Peyer's patch (tissue), 4 donors: ENCODE results near the gene ARL4A. TPM values are rescaled to one million over a fixed set of nuclear protein-coding genes. Genes with fewer than 3 reads are reported as not detected.
A peak's percentile ranks its signal among the peaks of the same experiment; 100 is the strongest.
"Not testable (repeated sequence)": the region's sequence is repeated elsewhere in the genome, so short reads cannot be mapped to it uniquely, and the experiment has no call there.

Experiments
- DNase-seq, 3 donors: peaks; one replicate each; pipeline ENCODE4 v3.0.0-alpha.2; 2017 to 2019
- H3K27ac ChIP-seq, 4 donors: fragments of 200-600 bp; sonication (generic); one replicate each; pipeline ENCODE4 v1.5.1; 2016 to 2019
- H3K27me3 ChIP-seq, 2 donors: fragments of 200-600 bp; sonication (generic); one replicate each; pipeline ENCODE4 v1.5.1; 2019
- H3K36me3 ChIP-seq, 3 donors: fragments of 200-600 bp; sonication (generic); one replicate each; pipeline ENCODE4 v1.5.1; 2016 to 2019
- H3K4me1 ChIP-seq, 4 donors: fragments of 200-600 bp; sonication (generic); one replicate each; pipeline ENCODE4 v1.5.1; 2016 to 2019
- H3K4me3 ChIP-seq, 4 donors: fragments of 200-600 bp; sonication (generic); 1 replicate in 3 of 4; 2 replicates in 1 of 4; pipeline ENCODE4 v1.5.1; 2016 to 2019; ENCODE audit warnings: mild to moderate bottlenecking in 1 of 4
- H3K9me3 ChIP-seq, 4 donors: fragments of 200-600 bp; sonication (generic); one replicate each; pipeline ENCODE4 v1.5.1; 2016 to 2019; ENCODE audit warnings: mild to moderate bottlenecking in 1 of 4
- POLR2A ChIP-seq, 2 donors: fragments of 450-650 bp; IDR thresholded peaks; one replicate each; pipeline ENCODE4 v1.5.1; 2017; ENCODE audit warnings: antibody characterized with exemption in 2 of 2, mild to moderate bottlenecking in 2 of 2, moderate library complexity in 2 of 2
- total RNA-seq, 4 donors: library from RNA; depleted of rRNA; stranded (reverse); fragments of >200 nt; gene quantifications; one replicate each; pipeline ENCODE4 v1.1.0, GENCODE V29; 2016
- TF ChIP-seq, protein P1 (sequence below), 6 experiments: fragments of 450-650 bp in 4 of 6; fragments of 200-600 bp in 2 of 6; sonication (generic) in 1 of 6; IDR thresholded peaks; one replicate each; pipeline ENCODE4 v1.5.1; 2017 to 2019; ENCODE audit warnings: antibody characterized with exemption in 6 of 6, mild to moderate bottlenecking in 3 of 6, moderate library complexity in 1 of 6

ARL4A gene
- total RNA-seq, 4 donors from 2014 or later, result 35.5 to 112 (median 85.6) TPM

GRCh38 chr7:12642508-12642907 is 44.9 kb upstream of the ARL4A start:
- Histone ChIP-seq H3K4me1 (no peaks in the 10 kb centered on the region), H3K9me3 (no peaks in the 10 kb centered on the region), H3K27me3 (no peaks in the 10 kb centered on the region), H3K36me3 (peaks cover 0 to 50% (median 0%) of the 10 kb centered on the region in 3 donors), H3K27ac (no peak overlapping the region), H3K4me3 (no peak overlapping the region)
- DNase-seq, result no peak
- TF ChIP-seq POLR2A (IDR thresholded peaks at IDR 0.05), result no peak

GRCh38 chr7:12643001-12643643 is 44.3 kb upstream of the ARL4A start:
- H3K27ac ChIP-seq, result no peak overlapping the region

GRCh38 chr7:12643644-12644043 is 43.8 kb upstream of the ARL4A start:
- H3K27ac ChIP-seq, result no peak overlapping the region
- no peaks in the 10 kb centered on the region for H3K4me1 ChIP-seq
- TF ChIP-seq, protein P1, sequence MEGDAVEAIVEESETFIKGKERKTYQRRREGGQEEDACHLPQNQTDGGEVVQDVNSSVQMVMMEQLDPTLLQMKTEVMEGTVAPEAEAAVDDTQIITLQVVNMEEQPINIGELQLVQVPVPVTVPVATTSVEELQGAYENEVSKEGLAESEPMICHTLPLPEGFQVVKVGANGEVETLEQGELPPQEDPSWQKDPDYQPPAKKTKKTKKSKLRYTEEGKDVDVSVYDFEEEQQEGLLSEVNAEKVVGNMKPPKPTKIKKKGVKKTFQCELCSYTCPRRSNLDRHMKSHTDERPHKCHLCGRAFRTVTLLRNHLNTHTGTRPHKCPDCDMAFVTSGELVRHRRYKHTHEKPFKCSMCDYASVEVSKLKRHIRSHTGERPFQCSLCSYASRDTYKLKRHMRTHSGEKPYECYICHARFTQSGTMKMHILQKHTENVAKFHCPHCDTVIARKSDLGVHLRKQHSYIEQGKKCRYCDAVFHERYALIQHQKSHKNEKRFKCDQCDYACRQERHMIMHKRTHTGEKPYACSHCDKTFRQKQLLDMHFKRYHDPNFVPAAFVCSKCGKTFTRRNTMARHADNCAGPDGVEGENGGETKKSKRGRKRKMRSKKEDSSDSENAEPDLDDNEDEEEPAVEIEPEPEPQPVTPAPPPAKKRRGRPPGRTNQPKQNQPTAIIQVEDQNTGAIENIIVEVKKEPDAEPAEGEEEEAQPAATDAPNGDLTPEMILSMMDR (IDR thresholded peaks at IDR 0.05), result no peak
- TF ChIP-seq POLR2A (IDR thresholded peaks at IDR 0.05), result no peak

More at GRCh38 chr7:12643001-12643643, 44.3 kb upstream of the ARL4A start:
- Histone ChIP-seq H3K36me3 (peaks cover 0 to 50% (median 0%) of the 10 kb centered on the region in 3 donors), H3K27me3 (no peaks in the 10 kb centered on the region), H3K4me1 (no peaks in the 10 kb centered on the region), H3K4me3 (no peak overlapping the region), H3K9me3 (no peaks in the 10 kb centered on the region)
- no peak for DNase-seq
- TF ChIP-seq POLR2A (IDR thresholded peaks at IDR 0.05), result no peak
- TF ChIP-seq, protein P1 (IDR thresholded peaks at IDR 0.05), result no peak

DNA sequence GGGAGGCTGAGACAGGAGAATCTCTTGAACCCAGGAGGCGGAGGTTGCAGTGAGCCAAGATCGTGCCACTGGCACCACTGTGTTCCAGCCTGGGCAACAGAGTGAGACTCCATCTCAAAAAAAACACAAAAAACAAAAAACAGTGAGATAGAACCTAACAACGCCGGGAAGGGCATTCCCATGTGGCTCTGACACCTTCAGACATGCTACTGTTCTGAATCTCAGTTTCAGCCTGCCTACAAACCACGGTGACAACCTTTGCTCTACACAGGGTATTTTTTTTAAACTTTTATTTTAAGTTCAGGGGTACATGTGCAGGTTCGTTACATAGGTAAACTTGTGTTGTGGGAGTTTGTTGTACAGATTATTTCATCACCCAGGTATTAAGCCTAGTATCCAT is 42.2 kb upstream of the ARL4A start:
- H3K9me3 ChIP-seq, H3K4me3 ChIP-seq, DNase-seq, H3K27ac ChIP-seq, H3K4me1 ChIP-seq, H3K27me3 ChIP-seq: not testable (repeated sequence)
- peaks cover 0 to 40% (median 0%) of the 10 kb centered on the region in 3 donors for H3K36me3 ChIP-seq

More at GRCh38 chr7:12643644-12644043, 43.8 kb upstream of the ARL4A start:
- Histone ChIP-seq H3K4me3 (no peak overlapping the region), H3K9me3 (no peaks in the 10 kb centered on the region), H3K36me3 (peaks cover 0 to 50% (median 0%) of the 10 kb centered on the region in 3 donors), H3K27me3 (no peaks in the 10 kb centered on the region)
- DNase-seq, result no peak

- H3K4me1 ChIP-seq, result no peaks in the 10 kb centered on the region
- TF ChIP-seq POLR2A (IDR thresholded peaks at IDR 0.05), result no peak
- TF ChIP-seq, protein P1 (IDR thresholded peaks at IDR 0.05), result no peak
- H3K4me3 ChIP-seq, result no peak overlapping the region
Observed at GRCh38 chr7:12646139-12646538, 41.3 kb upstream of the ARL4A start.

GRCh38 chr7:12647364-12648219 is 39.8 kb upstream of the ARL4A start:
- no peaks in the 10 kb centered on the region for H3K27me3 ChIP-seq
- no peaks in the 10 kb centered on the region for H3K4me1 ChIP-seq
- no peaks in the 10 kb centered on the region for H3K9me3 ChIP-seq
- H3K4me3 ChIP-seq, result no peak overlapping the region
- H3K27ac ChIP-seq, result no peak overlapping the region
- TF ChIP-seq, protein P1 (IDR thresholded peaks at IDR 0.05), result no peak
- no peak for TF ChIP-seq POLR2A (IDR thresholded peaks at IDR 0.05)
- peaks cover 0 to 34% (median 0%) of the 10 kb centered on the region in 3 donors for H3K36me3 ChIP-seq
- peak in 1 of 3 donors; percentile 62 for DNase-seq

More at GRCh38 chr7:12646139-12646538, 41.3 kb upstream of the ARL4A start:
- H3K36me3 ChIP-seq, result peaks cover 0 to 40% (median 0%) of the 10 kb centered on the region in 3 donors
- H3K27me3 ChIP-seq, result no peaks in the 10 kb centered on the region
- H3K9me3 ChIP-seq, result no peaks in the 10 kb centered on the region
- no peak for DNase-seq
- no peak overlapping the region for H3K27ac ChIP-seq
